Measurements from ENCODE around the gene MYO9B. TPM values are rescaled to one million over a fixed set of nuclear protein-coding genes. Genes with fewer than 3 reads are reported as not detected.

The MYO9B gene
- total RNA-seq, 1 experiment from 2014 or later: 32.9 TPM

DNA sequence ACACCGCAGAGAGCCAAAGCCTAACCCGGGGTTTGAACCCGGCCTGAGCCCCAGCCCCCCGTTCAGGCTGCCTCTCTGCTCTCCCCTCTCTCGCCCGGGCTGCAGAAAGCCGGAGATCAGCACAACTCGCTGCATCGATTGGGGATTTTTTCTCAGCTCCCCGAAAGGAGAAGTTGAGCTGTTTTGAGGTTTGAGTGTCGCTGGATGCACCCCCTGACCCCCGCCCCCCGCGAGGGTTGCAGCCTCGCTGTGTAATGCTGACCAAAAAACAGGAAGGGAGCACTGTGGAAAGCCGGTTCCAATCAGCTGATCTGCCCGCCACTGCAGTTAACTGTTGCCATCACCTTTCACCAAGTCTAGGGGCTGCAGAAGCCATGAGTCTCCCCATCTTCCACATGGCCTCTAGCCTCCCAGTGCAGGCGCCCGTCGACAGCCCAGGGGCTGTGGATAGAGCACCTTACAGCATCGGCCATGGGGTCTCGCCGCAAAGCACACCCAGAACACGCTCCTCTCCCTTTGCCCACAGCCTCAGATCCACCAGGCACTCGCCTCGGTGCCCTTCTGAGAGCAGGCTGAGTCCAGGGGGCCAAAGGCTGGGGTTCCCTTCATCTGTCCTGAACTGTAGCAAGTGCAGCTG is 34.5 kb downstream of the MYO9B start:
- H3K36me3 ChIP-seq (replicated peaks; ENCODE audit: control insufficient read depth, insufficient read depth, low read length): peaks cover 2% of the 10 kb centered on the region
- H3K4me3 ChIP-seq (ENCODE audit: insufficient read depth, low read depth, low read length): no peak overlapping the region
- no peak for DNase-seq
- H3K27me3 ChIP-seq (ENCODE audit: control insufficient read depth, insufficient read depth, low read length): no peaks in the 10 kb centered on the region

DNA sequence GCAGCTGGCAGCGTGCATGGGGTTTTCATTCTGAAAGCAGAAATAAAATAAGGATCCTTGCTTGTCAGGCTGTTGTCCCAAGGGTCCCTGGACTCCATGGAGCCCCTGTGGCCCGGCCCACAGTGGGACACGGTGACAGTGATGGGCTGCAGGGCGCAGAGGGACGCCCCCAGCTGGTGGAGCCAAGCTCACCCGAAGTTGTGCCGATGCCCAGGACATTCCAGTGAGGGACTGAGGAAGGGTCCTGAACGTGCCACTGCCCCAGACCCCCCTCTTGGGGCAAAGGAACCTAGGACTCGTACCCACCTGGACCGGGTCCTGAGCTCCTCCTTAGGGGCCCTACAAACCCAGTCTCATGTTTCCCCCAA is 35.0 kb downstream of the MYO9B start:
- Histone ChIP-seq H3K27me3 (ENCODE audit: control insufficient read depth, insufficient read depth, low read length) (no peaks in the 10 kb centered on the region), H3K36me3 (replicated peaks; ENCODE audit: control insufficient read depth, insufficient read depth, low read length) (peaks cover 2% of the 10 kb centered on the region), H3K4me3 (ENCODE audit: insufficient read depth, low read depth, low read length) (no peak overlapping the region)
- DNase-seq: no peak

DNA sequence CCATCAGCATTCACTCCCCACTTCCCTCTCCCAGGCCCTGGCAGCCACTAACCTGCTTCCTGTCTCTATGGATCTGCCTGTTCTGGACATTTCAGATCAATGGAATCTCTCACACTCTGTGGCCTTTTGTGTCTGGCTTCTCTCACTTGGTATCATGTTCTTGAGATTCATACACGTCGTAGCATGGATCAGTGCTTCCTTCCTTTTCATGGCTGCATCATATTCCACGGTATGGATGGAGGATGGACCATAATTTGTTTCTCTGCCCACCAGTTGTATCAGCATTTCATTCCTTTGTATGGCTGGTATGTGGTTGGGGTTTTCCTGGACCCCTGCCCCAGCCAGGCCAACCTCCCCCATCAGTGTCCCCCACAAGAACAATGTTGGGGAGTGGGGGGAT is 36.2 kb downstream of the MYO9B start:
- Histone ChIP-seq H3K4me3 (ENCODE audit: insufficient read depth, low read depth, low read length) (no peak overlapping the region), H3K36me3 (replicated peaks; ENCODE audit: control insufficient read depth, insufficient read depth, low read length) (peaks cover 2% of the 10 kb centered on the region), H3K27me3 (ENCODE audit: control insufficient read depth, insufficient read depth, low read length) (no peaks in the 10 kb centered on the region)
- no peak for DNase-seq

DNA sequence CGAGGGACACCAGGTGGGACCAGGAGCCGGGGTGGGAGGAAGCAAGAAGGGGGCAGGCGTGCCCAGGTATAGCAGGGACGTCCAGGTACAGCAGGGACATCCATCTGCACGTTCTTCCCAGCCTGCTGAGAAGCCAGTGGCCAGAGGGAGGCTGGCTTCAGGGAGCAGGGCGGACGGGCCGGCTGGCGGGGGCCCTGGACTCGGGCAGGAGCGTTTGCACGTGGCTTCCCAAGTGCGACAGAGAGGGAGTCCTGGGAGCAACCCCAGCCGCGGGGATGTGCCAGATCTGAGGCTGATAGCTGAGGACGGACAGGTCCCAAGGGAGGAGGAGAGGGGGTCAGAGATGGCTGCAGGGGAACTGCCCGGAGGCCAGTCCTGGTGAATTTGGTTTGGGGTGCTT is 36.7 kb downstream of the MYO9B start:
- Histone ChIP-seq H3K36me3 (replicated peaks; ENCODE audit: control insufficient read depth, insufficient read depth, low read length) (peaks cover 2% of the 10 kb centered on the region), H3K27me3 (ENCODE audit: control insufficient read depth, insufficient read depth, low read length) (no peaks in the 10 kb centered on the region), H3K4me3 (ENCODE audit: insufficient read depth, low read depth, low read length) (no peak overlapping the region)
- peak; percentile 68 for DNase-seq

DNA sequence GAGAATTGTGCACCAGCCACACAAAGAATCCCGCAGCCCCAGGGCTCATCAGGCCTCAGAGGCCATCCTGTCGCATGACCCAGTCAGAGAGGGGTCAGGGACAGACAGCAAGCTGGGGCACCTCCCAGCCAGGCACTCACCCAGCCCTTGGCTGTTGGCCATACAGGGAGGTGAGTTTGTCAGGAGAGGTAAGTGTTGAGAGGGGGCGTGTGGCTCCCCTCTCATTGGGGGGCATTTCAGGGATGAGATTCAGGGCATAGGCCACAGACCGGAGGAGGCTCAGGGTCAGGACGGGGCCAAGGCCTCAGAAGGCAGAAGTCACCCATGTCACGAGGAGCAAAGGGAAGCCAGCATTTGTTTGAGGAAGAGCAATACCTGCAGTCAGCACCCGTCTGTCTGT is 37.1 kb downstream of the MYO9B start:
- Histone ChIP-seq H3K4me3 (ENCODE audit: insufficient read depth, low read depth, low read length) (no peak overlapping the region), H3K36me3 (replicated peaks; ENCODE audit: control insufficient read depth, insufficient read depth, low read length) (peaks cover 2% of the 10 kb centered on the region), H3K27me3 (ENCODE audit: control insufficient read depth, insufficient read depth, low read length) (no peaks in the 10 kb centered on the region)
- no peak for DNase-seq

DNA sequence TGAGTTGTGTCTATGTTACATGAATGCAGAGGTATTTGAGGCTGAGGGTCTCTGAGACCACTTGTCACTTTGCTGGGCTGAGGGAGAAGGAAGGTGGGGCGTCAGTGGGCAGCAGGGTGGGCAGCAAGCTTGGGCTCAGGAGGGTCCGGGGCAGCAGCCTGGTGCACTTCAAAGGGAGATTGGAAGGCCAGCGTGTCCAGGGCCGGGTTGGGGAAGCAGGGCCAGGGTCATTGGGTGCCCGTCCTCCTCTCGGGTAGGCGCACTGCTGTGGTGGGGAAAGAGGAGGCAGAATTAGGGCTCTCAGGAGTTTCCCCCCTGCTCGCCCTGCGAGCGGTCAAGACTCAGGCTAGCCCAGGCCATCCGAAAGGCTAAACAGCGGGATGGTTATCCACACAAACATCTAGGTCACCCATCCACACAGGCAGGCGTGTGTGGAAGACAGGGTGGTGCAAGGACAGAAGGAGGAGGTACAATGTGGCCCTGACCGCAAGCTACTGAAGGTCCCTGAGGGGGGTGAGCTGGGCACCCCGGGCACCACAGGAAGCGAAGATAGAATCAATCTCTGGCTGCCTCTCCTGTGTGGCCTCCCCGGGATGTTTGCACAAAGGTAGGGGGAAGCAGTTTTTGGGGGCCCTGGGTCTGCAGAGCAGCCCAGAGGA is 37.7 kb downstream of the MYO9B start:
- no peaks in the 10 kb centered on the region for H3K27me3 ChIP-seq (ENCODE audit: control insufficient read depth, insufficient read depth, low read length)
- H3K4me3 ChIP-seq (ENCODE audit: insufficient read depth, low read depth, low read length): no peak overlapping the region
- DNase-seq: no peak
- H3K36me3 ChIP-seq (replicated peaks; ENCODE audit: control insufficient read depth, insufficient read depth, low read length): peaks cover 2% of the 10 kb centered on the region

DNA sequence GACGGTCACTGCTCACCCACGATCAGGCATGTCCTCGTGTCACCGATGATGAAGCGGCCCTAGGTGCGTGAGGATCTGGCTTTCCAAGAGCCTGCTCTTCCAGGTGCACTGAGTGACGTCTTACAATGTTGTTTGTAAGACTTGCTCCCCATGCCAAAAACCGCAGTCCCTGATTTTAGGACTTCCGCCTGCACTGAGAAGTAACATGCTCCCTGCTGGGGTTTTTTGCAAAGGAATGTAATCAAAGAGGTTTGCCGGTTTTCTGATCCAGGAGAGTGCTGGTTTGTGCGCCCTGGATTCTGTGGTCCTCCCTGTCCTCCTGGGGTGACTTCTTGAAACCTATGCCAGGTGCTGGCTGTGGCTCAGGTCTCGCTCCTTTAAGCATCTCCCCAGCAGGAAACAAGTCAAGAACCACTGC is 38.8 kb downstream of the MYO9B start:
- DNase-seq: peak; percentile 75
- peaks cover 3% of the 10 kb centered on the region for H3K36me3 ChIP-seq (replicated peaks; ENCODE audit: control insufficient read depth, insufficient read depth, low read length)
- no peaks in the 10 kb centered on the region for H3K27me3 ChIP-seq (ENCODE audit: control insufficient read depth, insufficient read depth, low read length)
- no peak overlapping the region for H3K4me3 ChIP-seq (ENCODE audit: insufficient read depth, low read depth, low read length)

DNA sequence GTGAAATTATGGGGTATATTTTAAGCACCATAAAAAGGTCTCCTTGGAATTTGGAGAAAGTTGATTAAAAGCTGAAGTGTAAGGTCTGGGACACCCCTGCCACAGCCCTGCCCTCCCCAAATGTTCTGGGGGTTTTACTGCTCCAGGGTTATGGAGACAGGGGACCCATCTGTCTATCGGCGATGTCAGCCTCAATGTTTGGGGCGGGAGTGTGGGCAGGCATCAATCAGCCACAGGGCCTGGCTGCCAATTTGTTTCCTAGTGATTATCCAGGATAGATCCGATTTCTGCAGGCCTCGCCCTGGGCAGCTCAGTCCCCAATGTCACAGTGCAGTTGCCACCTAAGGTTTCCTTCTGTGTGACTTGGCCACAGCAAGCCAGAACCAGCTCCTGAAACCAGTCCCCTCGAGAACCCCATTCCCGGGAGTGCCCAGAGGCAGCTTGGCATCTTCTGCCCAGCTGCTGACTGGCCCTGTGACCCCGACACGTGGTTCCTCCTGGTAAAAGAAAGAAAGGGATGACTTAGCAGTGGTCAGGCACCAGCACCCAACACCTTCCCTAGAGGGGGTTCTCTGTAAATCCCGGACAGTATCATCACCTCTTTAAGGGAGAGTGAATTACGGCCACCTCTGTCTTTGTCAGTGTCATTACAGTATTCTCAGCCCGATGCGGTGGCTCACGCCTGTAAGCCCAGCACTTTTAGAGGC is 41.6 kb downstream of the MYO9B start:
- DNase-seq: peak; percentile 18
- no peaks in the 10 kb centered on the region for H3K27me3 ChIP-seq (ENCODE audit: control insufficient read depth, insufficient read depth, low read length)
- H3K36me3 ChIP-seq (replicated peaks; ENCODE audit: control insufficient read depth, insufficient read depth, low read length): peaks cover 2% of the 10 kb centered on the region; the same call in 1 of the 2 replicates
- H3K4me3 ChIP-seq (ENCODE audit: insufficient read depth, low read depth, low read length): no peak overlapping the region

DNA sequence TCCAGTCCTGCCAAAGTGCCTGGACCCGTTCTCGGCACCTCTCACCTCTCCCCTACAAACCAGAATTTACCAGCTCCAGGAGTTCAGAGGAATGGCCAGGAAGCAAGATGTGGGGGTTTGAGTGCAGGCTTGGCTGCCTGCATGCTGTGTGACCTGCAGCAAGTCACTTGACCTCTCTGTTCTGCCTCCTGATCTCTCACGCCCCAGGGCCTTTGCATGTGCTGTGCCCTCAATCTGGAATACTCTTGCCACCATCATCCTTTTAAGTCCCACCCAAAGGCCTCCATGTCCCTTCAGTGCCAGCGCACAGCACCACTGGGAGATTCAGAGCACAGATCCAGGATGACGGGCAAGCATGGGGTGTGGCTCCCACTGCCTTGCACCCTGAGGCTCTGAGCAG is 43.4 kb downstream of the MYO9B start:
- no peak overlapping the region for H3K4me3 ChIP-seq (ENCODE audit: insufficient read depth, low read depth, low read length)
- H3K36me3 ChIP-seq (replicated peaks; ENCODE audit: control insufficient read depth, insufficient read depth, low read length): peaks cover 2% of the 10 kb centered on the region; the same call in 1 of the 2 replicates
- DNase-seq: peak; percentile 49
- no peaks in the 10 kb centered on the region for H3K27me3 ChIP-seq (ENCODE audit: control insufficient read depth, insufficient read depth, low read length)

DNA sequence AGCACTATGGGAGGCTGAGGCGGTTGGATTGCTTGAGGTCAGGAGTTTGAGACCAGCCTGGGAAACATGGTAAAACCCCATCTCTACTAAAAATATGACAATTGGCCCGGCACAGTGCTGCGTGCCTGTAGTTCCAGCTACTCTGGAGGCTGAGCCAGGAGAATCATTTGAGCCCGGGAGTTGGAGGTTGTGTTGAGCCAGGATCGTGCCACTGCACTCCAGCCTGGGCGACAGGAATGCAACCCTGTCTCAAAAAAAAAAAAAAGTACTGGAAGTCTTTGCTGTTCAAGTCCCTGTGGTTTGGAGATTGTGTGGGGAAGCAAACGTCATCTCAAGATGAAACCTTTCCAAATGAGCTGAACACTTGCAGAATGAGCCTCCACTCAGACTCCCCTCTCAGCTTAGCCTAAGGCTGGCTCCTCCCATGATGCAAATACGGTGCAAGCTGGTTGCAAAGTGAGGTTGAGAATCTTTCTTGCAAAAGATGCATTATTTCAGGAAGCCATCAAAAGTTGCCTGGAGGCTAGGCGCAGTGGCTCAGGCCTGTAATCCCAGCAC is 46.2 kb downstream of the MYO9B start:
- Histone ChIP-seq H3K4me3 (ENCODE audit: insufficient read depth, low read depth, low read length) (no peak overlapping the region), H3K36me3 (replicated peaks; ENCODE audit: control insufficient read depth, insufficient read depth, low read length) (peaks cover 2% of the 10 kb centered on the region; the same call in 1 of the 2 replicates), H3K27me3 (ENCODE audit: control insufficient read depth, insufficient read depth, low read length) (no peaks in the 10 kb centered on the region)
- DNase-seq: no peak

DNA sequence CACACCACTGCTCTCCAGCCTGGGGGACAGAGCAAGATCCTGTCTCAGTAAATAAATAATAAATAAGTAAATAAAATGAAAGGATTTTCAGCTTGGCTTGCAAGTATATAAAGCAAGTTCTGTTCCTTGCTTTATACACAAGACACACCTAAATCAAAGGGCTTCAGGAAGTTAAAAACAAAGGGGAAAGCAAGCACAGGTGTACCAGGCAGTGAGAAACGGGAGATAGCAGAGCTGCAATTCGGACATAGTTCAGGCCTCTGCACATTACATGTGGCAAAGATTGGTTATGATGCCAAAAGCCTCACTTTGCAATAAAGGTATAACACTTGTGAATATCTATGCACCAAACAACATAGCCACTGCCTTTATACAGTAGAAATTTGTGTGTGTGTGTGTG is 47.5 kb downstream of the MYO9B start:
- no peaks in the 10 kb centered on the region for H3K27me3 ChIP-seq (ENCODE audit: control insufficient read depth, insufficient read depth, low read length)
- DNase-seq: no peak
- H3K4me3 ChIP-seq (ENCODE audit: insufficient read depth, low read depth, low read length): no peak overlapping the region
- peaks cover 2% of the 10 kb centered on the region; the same call in 1 of the 2 replicates for H3K36me3 ChIP-seq (replicated peaks; ENCODE audit: control insufficient read depth, insufficient read depth, low read length)

DNA sequence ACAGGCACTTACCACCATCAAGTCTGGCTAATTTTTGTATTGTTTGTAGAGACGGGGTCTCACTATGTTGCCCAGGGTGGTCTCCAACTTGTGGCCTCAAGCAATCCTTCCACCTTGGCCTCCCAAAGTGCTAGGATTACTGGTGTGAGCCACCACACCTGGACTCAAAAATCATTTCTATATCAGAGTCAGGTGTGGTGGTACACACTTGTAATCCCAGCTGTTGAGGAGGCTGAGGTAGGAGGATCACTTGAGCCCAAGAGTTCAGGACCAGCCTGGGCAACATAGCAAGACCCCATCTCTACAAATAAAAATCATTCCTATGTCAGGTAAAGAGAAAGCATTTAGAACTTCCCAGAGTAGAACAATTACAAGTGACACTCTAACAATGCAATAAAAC is 48.4 kb downstream of the MYO9B start:
- Histone ChIP-seq H3K27me3 (ENCODE audit: control insufficient read depth, insufficient read depth, low read length) (no peaks in the 10 kb centered on the region), H3K36me3 (replicated peaks; ENCODE audit: control insufficient read depth, insufficient read depth, low read length) (peaks cover 2% of the 10 kb centered on the region; the same call in 1 of the 2 replicates), H3K4me3 (ENCODE audit: insufficient read depth, low read depth, low read length) (no peak overlapping the region)
- no peak for DNase-seq

DNA sequence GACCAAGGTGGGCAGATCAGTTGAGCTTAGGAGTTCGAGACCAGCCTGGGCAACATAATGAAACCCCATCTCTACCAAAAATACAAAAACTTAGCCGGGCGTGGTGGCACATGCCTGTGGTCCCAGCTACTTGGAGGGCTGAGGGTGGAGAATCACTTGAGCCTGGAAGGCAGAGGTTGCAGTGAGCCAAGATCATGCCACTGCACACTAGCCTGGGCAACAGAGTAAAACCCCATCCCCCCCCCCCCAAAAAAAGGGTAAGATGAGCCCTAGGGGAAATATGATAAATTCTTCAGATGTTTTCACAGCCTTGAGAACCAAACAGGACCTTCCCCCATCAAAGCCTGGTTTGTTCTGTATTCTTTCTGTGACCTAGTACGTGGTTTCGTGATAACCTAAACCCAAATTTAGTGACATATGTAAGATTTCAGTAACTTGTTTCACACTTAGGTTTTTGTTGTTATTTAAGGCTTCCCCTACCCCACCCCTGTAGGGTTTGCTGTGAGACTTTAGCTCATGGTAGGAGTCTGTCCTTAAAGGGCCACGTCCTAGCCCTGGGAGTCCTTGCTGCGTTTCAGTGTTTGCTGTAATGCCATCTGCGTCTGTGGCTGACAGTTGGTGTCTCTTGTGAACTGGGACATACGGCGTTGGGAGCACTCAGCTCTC is 49.6 kb downstream of the MYO9B start:
- no peak for DNase-seq
- no peaks in the 10 kb centered on the region for H3K27me3 ChIP-seq (ENCODE audit: control insufficient read depth, insufficient read depth, low read length)
- H3K4me3 ChIP-seq (ENCODE audit: insufficient read depth, low read depth, low read length): no peak overlapping the region
- no peaks in the 10 kb centered on the region for H3K36me3 ChIP-seq (replicated peaks; ENCODE audit: control insufficient read depth, insufficient read depth, low read length)

Measured in H7 (cell line).